Smooth muscle cell of the umbilical artery (primary cell): ENCODE data around the gene UNC5A. TPM values are rescaled to one million over a fixed set of nuclear protein-coding genes. Genes with fewer than 3 reads are reported as not detected.

ENCODE experiments used
- total RNA-seq: library from RNA; depleted of rRNA; stranded (reverse); fragments of >200 nt; gene quantifications from 2 replicates; pipeline ENCODE4 v1.2.3, GENCODE V29; 2014

Gene UNC5A
- total RNA-seq, result not detected in 2 replicates

GRCh38 chr5:176810081-176810597 lies at the start of gene UNC5A:
TSS of gene UNC5A (plus strand) at chr5:176810559. CDS start at chr5:176810751, 192 bp downstream.

GRCh38 chr5:176899296-176899891 lies 89.0 kb downstream of the UNC5A start, which contains the start of gene HK3:
TSS of gene HK3 (minus strand) at chr5:176899346. CDS start at chr5:176896159, 3,187 bp downstream.

Other genes starting within 250 kb of the UNC5A start
- 1.8 and 7.3 TPM in 2 replicates for gene GPRIN1, start 200.4 kb upstream of the UNC5A start, total RNA-seq
- 0.18 TPM in 1 of 2 replicates, not detected in the other for gene SNCB, start 180.0 kb upstream of the UNC5A start, total RNA-seq
- gene EIF4E1B, start 179.9 kb upstream of the UNC5A start, total RNA-seq, result not detected in 2 replicates
- gene TSPAN17, start 163.1 kb upstream of the UNC5A start, total RNA-seq, result 33.3 and 37.6 TPM in 2 replicates
- not detected in 2 replicates for gene HK3, start 88.8 kb downstream of the UNC5A start, total RNA-seq
- gene UIMC1, start 196.2 kb downstream of the UNC5A start, total RNA-seq, result 30.9 and 36.2 TPM in 2 replicates
- 12.8 and 15.8 TPM in 2 replicates for gene ZNF346, start 212.1 kb downstream of the UNC5A start, total RNA-seq